ENCODE measurements around the gene FMO3.

FMO3 gene

GRCh38 chr1:171140956-171141687 is 50.4 kb downstream of the FMO3 start:
- TF ChIP-seq CTCF (IDR thresholded peaks at IDR 0.05), result no peak
- Mint-ChIP-seq H3K4me1 (peaks cover 28% of the 10 kb centered on the region), H3K4me3 (no peak overlapping the region), H3K36me3 (ENCODE audit: low read depth) (no peaks in the 10 kb centered on the region), H3K9me3 (no peaks in the 10 kb centered on the region), H3K27me3 (ENCODE audit: low read depth, poor library complexity) (no peaks in the 10 kb centered on the region), H3K27ac (no peak overlapping the region)
- no peak for DNase-seq

DNA sequence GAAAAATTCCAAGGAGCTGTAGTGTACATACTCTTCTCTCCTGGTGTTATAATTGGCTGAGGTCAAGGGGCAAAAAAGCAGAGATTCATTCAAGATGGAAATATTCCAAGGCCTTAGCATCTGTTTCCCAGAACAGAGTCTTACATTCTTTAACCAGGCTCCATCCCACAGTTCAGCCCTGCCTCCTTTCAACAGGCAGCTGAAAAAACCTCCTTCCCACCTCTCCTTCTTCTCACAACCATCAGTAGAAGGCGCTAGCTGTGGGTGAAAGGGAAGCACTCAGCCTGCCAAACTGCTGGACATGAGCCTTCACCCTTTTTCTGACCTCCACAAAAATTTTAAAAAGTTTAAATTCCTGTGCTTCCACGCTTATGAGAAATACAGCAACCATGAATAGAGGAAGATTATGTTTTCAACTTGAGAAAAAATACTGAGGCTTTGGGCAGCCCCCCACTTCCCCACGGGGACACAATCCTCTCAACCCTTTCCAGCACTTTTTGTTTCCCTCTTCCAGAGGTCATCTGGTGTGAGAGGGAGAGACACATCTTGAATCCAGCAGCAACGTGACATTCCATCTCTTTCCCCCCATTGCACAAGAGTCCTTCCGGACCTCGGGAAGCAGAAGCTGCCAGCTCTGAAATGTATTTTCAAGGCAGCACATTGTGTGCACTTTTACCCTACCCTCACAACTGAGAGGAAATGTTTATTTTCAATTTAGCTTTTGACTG is 51.1 kb downstream of the FMO3 start:
- peak overlapping the region; percentile 59 for H3K27ac Mint-ChIP-seq
- no peaks in the 10 kb centered on the region for H3K36me3 Mint-ChIP-seq (ENCODE audit: low read depth)
- H3K9me3 Mint-ChIP-seq, result no peaks in the 10 kb centered on the region
- no peaks in the 10 kb centered on the region for H3K27me3 Mint-ChIP-seq (ENCODE audit: low read depth, poor library complexity)
- H3K4me3 Mint-ChIP-seq, result no peak overlapping the region
- no peak for TF ChIP-seq CTCF (IDR thresholded peaks at IDR 0.05)
- peaks cover 24% of the 10 kb centered on the region for H3K4me1 Mint-ChIP-seq
- no peak for DNase-seq

GRCh38 chr1:171142416-171143385 is 52.0 kb downstream of the FMO3 start:
- Mint-ChIP-seq H3K27ac (peak overlapping the region; percentile 59), H3K9me3 (no peaks in the 10 kb centered on the region), H3K36me3 (ENCODE audit: low read depth) (no peaks in the 10 kb centered on the region), H3K4me1 (peaks cover 16% of the 10 kb centered on the region), H3K27me3 (ENCODE audit: low read depth, poor library complexity) (no peaks in the 10 kb centered on the region), H3K4me3 (no peak overlapping the region)
- TF ChIP-seq CTCF (IDR thresholded peaks at IDR 0.05), result no peak
- DNase-seq, result no peak

- Mint-ChIP-seq H3K4me1 (no peaks in the 10 kb centered on the region), H3K4me3 (no peak overlapping the region), H3K36me3 (ENCODE audit: low read depth) (no peaks in the 10 kb centered on the region), H3K27me3 (ENCODE audit: low read depth, poor library complexity) (no peaks in the 10 kb centered on the region), H3K27ac (no peak overlapping the region), H3K9me3 (no peaks in the 10 kb centered on the region)
- DNase-seq, result no peak
- no peak for TF ChIP-seq CTCF (IDR thresholded peaks at IDR 0.05)
Measured at GRCh38 chr1:171150156-171150555, 59.5 kb downstream of the FMO3 start.

DNA sequence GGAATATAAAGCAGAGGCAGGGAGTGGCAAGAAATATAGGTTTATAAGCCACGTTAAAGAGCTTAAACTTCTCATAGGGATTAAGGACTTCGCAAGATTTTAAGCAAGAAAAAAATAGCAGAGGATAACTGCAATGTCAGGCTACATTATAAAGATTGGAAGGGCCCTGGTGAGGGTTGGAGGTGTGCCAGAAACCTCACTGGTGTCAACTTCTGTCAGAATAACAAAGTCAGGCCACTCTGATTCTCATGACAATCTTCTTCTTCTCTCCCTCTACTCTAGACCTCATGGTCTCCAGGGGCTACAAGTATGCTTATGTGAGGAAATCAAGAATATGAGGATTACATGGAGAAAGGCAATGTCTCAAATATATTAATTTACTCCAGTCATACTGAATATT is 61.8 kb downstream of the FMO3 start:
- no peak overlapping the region for H3K27ac Mint-ChIP-seq
- no peaks in the 10 kb centered on the region for H3K4me1 Mint-ChIP-seq
- H3K4me3 Mint-ChIP-seq, result no peak overlapping the region
- no peaks in the 10 kb centered on the region for H3K36me3 Mint-ChIP-seq (ENCODE audit: low read depth)
- no peaks in the 10 kb centered on the region for H3K9me3 Mint-ChIP-seq
- no peak for TF ChIP-seq CTCF (IDR thresholded peaks at IDR 0.05)
- no peak for DNase-seq
- H3K27me3 Mint-ChIP-seq (ENCODE audit: low read depth, poor library complexity), result no peaks in the 10 kb centered on the region
